ENCODE data around the gene LAMB4. TPM values are rescaled to one million over a fixed set of nuclear protein-coding genes. Genes with fewer than 3 reads are reported as not detected.

LAMB4 gene
- total RNA-seq, 4 donors from 2014 or later = 0.60 to 3.0 TPM; not detected in 2

- no peak for TF ChIP-seq CTCF (IDR thresholded peaks at IDR 0.05)
- ATAC-seq (ENCODE audit: low FRiP score) (no peak), DNase-seq (ENCODE audit: low spot score) (no peak)
Measured at GRCh38 chr7:108127461-108127860, 2.7 kb downstream of the LAMB4 start.

GRCh38 chr7:108124820-108125219 lies 5.3 kb downstream of the LAMB4 start:
- no peak for TF ChIP-seq CTCF (IDR thresholded peaks at IDR 0.05)
- peak; percentile 77 for ATAC-seq (ENCODE audit: low FRiP score)
- no peak for DNase-seq (ENCODE audit: low spot score)

DNA sequence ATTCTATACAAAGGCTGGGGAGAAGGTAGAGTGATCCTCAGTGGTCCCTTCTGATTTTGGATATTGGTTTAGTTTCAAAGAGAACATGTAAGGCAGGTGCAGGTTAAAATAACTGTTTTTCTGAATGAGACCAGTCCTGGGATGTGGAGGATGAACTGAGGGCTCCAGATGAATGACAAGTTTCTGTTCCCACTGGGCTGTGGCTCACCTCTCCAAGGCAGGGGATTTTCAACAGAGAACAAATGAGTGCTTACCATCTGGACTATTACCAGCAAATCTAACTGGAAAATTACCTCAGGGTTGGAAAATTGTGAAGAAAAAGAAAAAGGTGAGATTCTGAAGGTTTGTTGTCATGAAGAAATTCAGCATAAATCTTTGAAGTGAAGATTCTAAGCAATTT lies 8.0 kb downstream of the LAMB4 start:
- no peak for TF ChIP-seq CTCF (IDR thresholded peaks at IDR 0.05)
- DNase-seq (ENCODE audit: low spot score) (no peak), ATAC-seq (ENCODE audit: low FRiP score) (no peak)

GRCh38 chr7:108120933-108121332 lies 9.2 kb downstream of the LAMB4 start:
- no peak for ATAC-seq (ENCODE audit: low FRiP score)
- no peak for DNase-seq (ENCODE audit: low spot score)
- no peak for TF ChIP-seq CTCF (IDR thresholded peaks at IDR 0.05)

- DNase-seq (ENCODE audit: low spot score) (no peak), ATAC-seq (ENCODE audit: low FRiP score) (no peak)
- no peak for TF ChIP-seq CTCF (IDR thresholded peaks at IDR 0.05)
Measured at GRCh38 chr7:108120196-108120595, 10.0 kb downstream of the LAMB4 start.

- no peak for TF ChIP-seq CTCF (IDR thresholded peaks at IDR 0.05)
- ATAC-seq (ENCODE audit: low FRiP score) (no peak), DNase-seq (ENCODE audit: low spot score) (no peak)
Measured at GRCh38 chr7:108118959-108119358, 11.2 kb downstream of the LAMB4 start.

DNA sequence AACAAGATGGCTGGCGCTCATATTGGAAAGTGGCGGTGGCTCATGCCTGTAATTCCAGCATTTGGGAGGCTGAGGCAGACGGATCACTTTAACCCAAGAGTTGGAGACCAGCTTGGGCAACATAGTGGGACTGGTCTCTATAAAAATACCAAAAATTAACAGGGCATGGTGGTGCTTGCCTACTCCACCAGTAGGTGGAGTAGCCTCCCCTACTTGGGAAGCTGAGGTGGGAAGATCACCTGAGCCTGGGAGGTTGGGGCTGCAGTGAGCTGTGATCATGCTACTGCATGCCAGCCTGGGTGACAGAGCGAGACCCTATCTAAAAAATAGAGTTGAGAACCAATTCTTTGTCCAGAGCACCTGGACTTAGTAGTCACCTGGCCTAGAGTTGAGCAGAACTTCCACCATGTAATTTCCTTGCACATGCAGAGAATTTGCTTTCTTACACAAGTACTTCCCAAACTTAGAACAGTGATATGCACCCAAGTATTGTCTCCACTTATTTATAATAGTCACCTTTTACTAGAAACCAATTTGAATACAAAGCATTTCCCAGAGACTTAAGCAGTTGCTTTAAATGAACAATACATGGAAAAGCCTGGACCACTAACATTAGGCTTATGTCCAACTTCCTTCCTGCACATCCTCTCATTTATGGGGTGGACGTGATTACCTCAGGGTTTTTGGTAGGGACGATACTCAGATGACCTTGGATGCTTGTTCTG lies 15.9 kb downstream of the LAMB4 start:
- DNase-seq (ENCODE audit: low spot score) = no peak
- no peak for TF ChIP-seq CTCF (IDR thresholded peaks at IDR 0.05)
- no peak for ATAC-seq (ENCODE audit: low FRiP score)

All from omental fat pad (tissue), 4 donors.